Spleen (tissue), 11 donors: ENCODE results near the gene SEC22A. TPM values are rescaled to one million over a fixed set of nuclear protein-coding genes. Genes with fewer than 3 reads are reported as not detected.

Experiments used
- DNase-seq: peaks from one replicate; pipeline ENCODE4 v3.0.0-alpha.2; 2020
- H3K27ac ChIP-seq, 8 donors: fragments of 200-600 bp; sonication (generic) in 7 of 8; 1 replicate in 4 of 8; 2 replicates in 4 of 8; pipeline versions ENCODE4 v1.5.0 to v1.8.0; 2016 to 2021; ENCODE audit warnings: inconsistent platforms in 4 of 8, mild to moderate bottlenecking in 4 of 8, moderate library complexity in 1 of 8
- H3K27me3 ChIP-seq, 7 donors: fragments of 200-600 bp; sonication (generic) in 6 of 7; replicated peaks in 1 of 7; 1 replicate in 4 of 7; 2 replicates in 3 of 7; pipeline versions ENCODE4 v1.5.0 to v1.8.0; 2016 to 2021; ENCODE audit warnings: inconsistent platforms in 3 of 7, mild to moderate bottlenecking in 1 of 7
- H3K36me3 ChIP-seq, 6 donors: fragments of 200-600 bp; sonication (generic) in 5 of 6; 1 replicate in 4 of 6; 2 replicates in 2 of 6; pipeline versions ENCODE4 v1.5.0 to v1.8.0; 2016 to 2021; ENCODE audit warnings: inconsistent platforms in 2 of 6
- H3K4me1 ChIP-seq, 6 donors: fragments of 200-600 bp; sonication (generic) in 5 of 6; 1 replicate in 3 of 6; 2 replicates in 3 of 6; pipeline versions ENCODE4 v1.5.0 to v1.8.0; 2016 to 2021; ENCODE audit warnings: inconsistent platforms in 3 of 6
- H3K4me3 ChIP-seq, 8 donors: fragments of 200-600 bp; sonication (generic) in 7 of 8; 1 replicate in 4 of 8; 2 replicates in 4 of 8; pipeline versions ENCODE4 v1.5.0 to v1.8.0; 2016 to 2021; ENCODE audit warnings: inconsistent platforms in 4 of 8, mild to moderate bottlenecking in 4 of 8, moderate library complexity in 2 of 8
- H3K9me3 ChIP-seq, 8 donors: fragments of 200-600 bp; sonication (generic) in 7 of 8; 1 replicate in 4 of 8; 2 replicates in 4 of 8; pipeline versions ENCODE4 v1.5.0 to v1.8.0; 2016 to 2021; ENCODE audit warnings: inconsistent platforms in 4 of 8
- CTCF ChIP-seq, 11 experiments: fragments of 200-600 bp in 7 of 11; fragments of 450-650 bp in 4 of 11; sonication (generic) in 4 of 11; IDR thresholded peaks in 8 of 11; conservative IDR thresholded peaks in 3 of 11; 1 replicate in 7 of 11; 2 replicates in 4 of 11; pipeline versions ENCODE4 v1.4.0 to v1.8.0; 2016 to 2021; ENCODE audit warnings: antibody characterized with exemption in 11 of 11, inconsistent platforms in 4 of 11, mild to moderate bottlenecking in 1 of 11
- POLR2A ChIP-seq, 3 donors: fragments of 450-650 bp; IDR thresholded peaks; one replicate each; pipeline ENCODE4 v1.5.1; 2017; ENCODE audit warnings: antibody characterized with exemption in 3 of 3, mild to moderate bottlenecking in 1 of 3
- POLR2AphosphoS5 ChIP-seq, 3 donors: sonication (generic); formaldehyde crosslinking; IDR thresholded peaks; one replicate each; pipeline ENCODE4 v1.5.1; 2017; ENCODE audit warnings: antibody characterized with exemption in 3 of 3
- WGBS, 5 donors: extraction: QIAGEN DNeasy Blood & Tissue Kit in 3 of 5; methylation state at CpG; one replicate each; pipeline versions ENCODE4 v1.1.5 to v1.1.7; 2013 to 2018; 5-methylcytosine and 5-hydroxymethylcytosine counted together
- intact Hi-C: fragments of 100-400 bp; cut with DNase I; formaldehyde crosslinking; loops from one replicate; pipeline ENCODE4 v1.15.0; 2023; ENCODE audit warnings: low total_unique reads
- polyA plus RNA-seq, 3 donors: library from polyadenylated mRNA; stranded (reverse); fragments of 200-250 nt; gene quantifications; one replicate each; pipeline ENCODE4 v1.2.1, GENCODE V29; 2013
- total RNA-seq, 7 donors: library from RNA; depleted of rRNA in 3 of 7; stranded (reverse); fragments of >200 nt in 3 of 7; fragmentation: NEBNext Ultra II Directional in 4 of 7; extraction: Animal tissue kit (Norgen Biotek cat#: 25700) in 4 of 7; gene quantifications; one replicate each; pipeline versions ENCODE4 v1.1.0 to v1.2.1, GENCODE V29; 2016 to 2021
- donor health status: healthy with polysubstance abuse.
- donor health status: DM: no; HTN: no; CAD: no; lungs with moderate emphysema.
- donor health status: DM: no; HTN: no; CAD: no.
- donor health status: Bipolar disorder and iron deficiency.
- donor health status: healthy.
- donor health status: DM: no; HTN: no; CAD: no.
- donor health status: DM: yes; HTN: yes; CAD: no.

The SEC22A gene
- total and polyA plus RNA-seq, 10 donors: 6.8 to 40.6 (median 14.2) TPM

GRCh38 chr3:123298903-123299302 lies 97.2 kb downstream of the SEC22A start:
- Histone ChIP-seq H3K36me3 (peaks cover 0 to 32% (median 0%) of the 10 kb centered on the region in 6 donors), H3K27ac (no peak overlapping the region), H3K27me3 (peaks cover 0 to 9% (median 0%) of the 10 kb centered on the region in 7 donors), H3K9me3 (no peaks in the 10 kb centered on the region), H3K4me1 (no peaks in the 10 kb centered on the region), H3K4me3 (no peak overlapping the region)
- WGBS, 5 donors: 72 to 86% (median 83%) methylated on average over 5 of the region's 5 CpGs
- DNase-seq: no peak
- intact Hi-C loops: no loop called here
- no peak for TF ChIP-seq POLR2A (IDR thresholded peaks at IDR 0.05)
- no peak for TF ChIP-seq CTCF (IDR thresholded peaks at IDR 0.05 in 8 of 11, conservative IDR thresholded peaks at IDR 0.05 in 3 of 11)
- no peak for TF ChIP-seq POLR2AphosphoS5 (IDR thresholded peaks at IDR 0.05)

GRCh38 chr3:123299581-123299980 lies 97.8 kb downstream of the SEC22A start:
- Histone ChIP-seq H3K4me3 (no peak overlapping the region), H3K27ac (no peak overlapping the region), H3K9me3 (no peaks in the 10 kb centered on the region), H3K36me3 (peaks cover 0 to 32% (median 0%) of the 10 kb centered on the region in 6 donors), H3K4me1 (no peaks in the 10 kb centered on the region), H3K27me3 (peaks cover 0 to 9% (median 0%) of the 10 kb centered on the region in 7 donors)
- intact Hi-C loops: no loop called here
- no peak for TF ChIP-seq CTCF (IDR thresholded peaks at IDR 0.05 in 8 of 11, conservative IDR thresholded peaks at IDR 0.05 in 3 of 11)
- TF ChIP-seq POLR2AphosphoS5 (IDR thresholded peaks at IDR 0.05): no peak
- no peak for TF ChIP-seq POLR2A (IDR thresholded peaks at IDR 0.05)
- 48 to 74% (median 59%) methylated on average over 7 to 8 of the region's 8 CpGs for WGBS, 5 donors
- DNase-seq: peak; percentile 45

- TF ChIP-seq POLR2A (IDR thresholded peaks at IDR 0.05): no peak
- no peak for TF ChIP-seq CTCF (IDR thresholded peaks at IDR 0.05 in 8 of 11, conservative IDR thresholded peaks at IDR 0.05 in 3 of 11)
- no peak for TF ChIP-seq POLR2AphosphoS5 (IDR thresholded peaks at IDR 0.05)
- Histone ChIP-seq H3K9me3 (no peaks in the 10 kb centered on the region), H3K4me1 (no peaks in the 10 kb centered on the region), H3K4me3 (no peak overlapping the region), H3K36me3 (peaks cover 0 to 32% (median 0%) of the 10 kb centered on the region in 6 donors), H3K27me3 (peaks cover 0 to 9% (median 0%) of the 10 kb centered on the region in 7 donors), H3K27ac (no peak overlapping the region)
- peak; percentile 65 for DNase-seq
- intact Hi-C loops: no loop called here
- WGBS, 5 donors: 78 to 90% (median 88%) methylated on average over 14 to 16 of the region's 16 CpGs
These were observed 98.3 kb downstream of the SEC22A start for GRCh38 chr3:123300056-123300455.

GRCh38 chr3:123300583-123300982 lies 98.8 kb downstream of the SEC22A start:
- Histone ChIP-seq H3K27me3 (peaks cover 0 to 9% (median 0%) of the 10 kb centered on the region in 7 donors), H3K27ac (no peak overlapping the region), H3K4me1 (no peaks in the 10 kb centered on the region), H3K4me3 (no peak overlapping the region), H3K36me3 (peaks cover 0 to 32% (median 0%) of the 10 kb centered on the region in 6 donors), H3K9me3 (no peaks in the 10 kb centered on the region)
- TF ChIP-seq CTCF (IDR thresholded peaks at IDR 0.05 in 8 of 11, conservative IDR thresholded peaks at IDR 0.05 in 3 of 11): no peak
- no peak for TF ChIP-seq POLR2AphosphoS5 (IDR thresholded peaks at IDR 0.05)
- intact Hi-C loops: no loop called here
- DNase-seq: peak; percentile 44
- 73 to 83% (median 78%) methylated on average over 6 to 8 of the region's 8 CpGs for WGBS, 5 donors
